Upper lobe of left lung (tissue), 4 donors: ENCODE results near the gene SH3PXD2A.

Source experiments
- POLR2A ChIP-seq, 4 donors: fragments of 450-650 bp; IDR thresholded peaks; one replicate each; pipeline ENCODE4 v1.5.1; 2016 to 2017; ENCODE audit warnings: antibody characterized with exemption in 4 of 4, mild to moderate bottlenecking in 2 of 4
- TF ChIP-seq, protein P1 (sequence below), 6 experiments: fragments of 450-650 bp in 4 of 6; fragments of 200-600 bp in 2 of 6; sonication (generic) in 2 of 6; IDR thresholded peaks; one replicate each; pipeline ENCODE4 v1.5.1; 2016 to 2019; ENCODE audit warnings: antibody characterized with exemption in 6 of 6

DNA sequence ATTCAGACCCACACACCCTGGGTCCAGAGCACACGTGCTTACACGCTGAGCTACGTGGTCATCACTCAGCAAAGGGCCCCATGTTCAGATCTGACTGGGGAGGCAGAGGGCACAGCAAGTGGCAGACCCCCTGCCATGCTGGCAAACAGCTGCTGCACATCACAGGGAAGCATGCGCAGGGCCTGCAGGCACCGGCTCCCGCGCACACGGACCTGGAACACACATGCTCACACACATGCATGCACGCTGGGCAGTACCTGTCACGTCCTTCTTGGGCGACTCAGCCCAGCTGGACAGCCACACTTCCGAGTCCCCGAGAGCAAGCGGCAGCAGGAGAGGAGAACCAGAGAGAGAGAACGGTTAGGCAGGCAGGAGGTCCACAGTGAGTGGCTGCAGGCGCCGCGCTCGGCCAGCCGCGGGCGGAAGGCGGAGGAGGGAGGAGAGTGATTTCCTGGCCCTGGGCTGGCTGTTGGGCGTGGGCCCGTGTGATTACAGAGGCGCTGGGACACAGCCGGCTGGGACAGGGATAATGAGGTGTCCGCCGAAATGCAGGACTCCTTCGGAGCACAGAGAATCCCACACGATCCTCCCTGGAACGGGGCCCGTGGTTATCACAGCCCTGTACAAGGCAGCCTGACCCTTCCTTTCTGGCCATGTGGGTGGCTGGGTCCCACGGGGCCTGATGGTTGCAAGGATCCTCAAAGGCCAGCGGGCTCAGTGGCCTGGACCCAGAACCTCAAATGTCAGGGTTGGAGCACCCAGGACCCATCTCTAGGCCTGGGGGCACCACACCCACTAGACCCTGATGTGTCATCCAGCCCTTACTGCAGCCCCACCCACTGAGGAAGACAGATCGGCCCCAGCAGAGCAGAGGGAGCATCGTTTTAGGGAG lies 186.8 kb downstream of the SH3PXD2A start:
- TF ChIP-seq, protein P1, sequence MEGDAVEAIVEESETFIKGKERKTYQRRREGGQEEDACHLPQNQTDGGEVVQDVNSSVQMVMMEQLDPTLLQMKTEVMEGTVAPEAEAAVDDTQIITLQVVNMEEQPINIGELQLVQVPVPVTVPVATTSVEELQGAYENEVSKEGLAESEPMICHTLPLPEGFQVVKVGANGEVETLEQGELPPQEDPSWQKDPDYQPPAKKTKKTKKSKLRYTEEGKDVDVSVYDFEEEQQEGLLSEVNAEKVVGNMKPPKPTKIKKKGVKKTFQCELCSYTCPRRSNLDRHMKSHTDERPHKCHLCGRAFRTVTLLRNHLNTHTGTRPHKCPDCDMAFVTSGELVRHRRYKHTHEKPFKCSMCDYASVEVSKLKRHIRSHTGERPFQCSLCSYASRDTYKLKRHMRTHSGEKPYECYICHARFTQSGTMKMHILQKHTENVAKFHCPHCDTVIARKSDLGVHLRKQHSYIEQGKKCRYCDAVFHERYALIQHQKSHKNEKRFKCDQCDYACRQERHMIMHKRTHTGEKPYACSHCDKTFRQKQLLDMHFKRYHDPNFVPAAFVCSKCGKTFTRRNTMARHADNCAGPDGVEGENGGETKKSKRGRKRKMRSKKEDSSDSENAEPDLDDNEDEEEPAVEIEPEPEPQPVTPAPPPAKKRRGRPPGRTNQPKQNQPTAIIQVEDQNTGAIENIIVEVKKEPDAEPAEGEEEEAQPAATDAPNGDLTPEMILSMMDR (IDR thresholded peaks at IDR 0.05), result no peak
- no peak for TF ChIP-seq POLR2A (IDR thresholded peaks at IDR 0.05)
